ENCODE results near the gene TPK1. TPM values are rescaled to one million over a fixed set of nuclear protein-coding genes. Genes with fewer than 3 reads are reported as not detected.
"Not testable (repeated sequence)": the region's sequence is repeated elsewhere in the genome, so short reads cannot be mapped to it uniquely, and the experiment has no call there.

TPK1 gene
- total RNA-seq, 8 experiments from 2014 or later: 3.9 to 18.0 (median 8.4) TPM

DNA sequence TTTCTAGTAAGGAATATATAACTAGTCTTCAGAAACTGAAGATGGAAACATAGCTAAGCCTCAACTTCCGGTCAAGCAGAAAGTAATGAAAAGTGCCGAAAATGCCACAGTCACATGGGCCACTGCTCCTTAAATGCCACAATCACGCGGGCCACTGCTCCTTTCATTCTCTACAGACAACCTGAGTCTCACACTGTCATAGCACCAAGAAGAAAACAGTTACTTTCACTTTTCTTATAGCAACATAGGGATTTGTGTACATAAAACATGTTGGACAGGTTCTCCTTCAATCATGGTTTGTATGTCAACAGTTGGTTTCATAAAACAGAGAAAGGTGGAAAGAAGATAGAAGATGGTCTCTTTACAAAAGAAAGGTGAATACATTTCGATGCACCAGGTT, 383.8 kb downstream of the TPK1 start:
- in situ Hi-C loops (cut with MboI; ENCODE audit: low pct_unique_long_range_greater_than_20kb in 2 of 9, low sequenced_read_pairs in 9 of 9, unreplicated experiment in 9 of 9): no loop called here
- H3K27ac ChIP-seq: no peak overlapping the region
- 35 to 100% (median 80%) methylated on average over 1 to 5 of the region's 5 CpGs; no CpG with 5 or more reads in 1 of the 10 experiments for whole genome bisulfite sequencing, 10 experiments
- ATAC-seq (replicated peaks in 6 of 8): no peak
- H3K4me1 ChIP-seq (replicated peaks in 1 of 2): no peaks in the 10 kb centered on the region
- H3K4me3 ChIP-seq: no peak overlapping the region

DNA sequence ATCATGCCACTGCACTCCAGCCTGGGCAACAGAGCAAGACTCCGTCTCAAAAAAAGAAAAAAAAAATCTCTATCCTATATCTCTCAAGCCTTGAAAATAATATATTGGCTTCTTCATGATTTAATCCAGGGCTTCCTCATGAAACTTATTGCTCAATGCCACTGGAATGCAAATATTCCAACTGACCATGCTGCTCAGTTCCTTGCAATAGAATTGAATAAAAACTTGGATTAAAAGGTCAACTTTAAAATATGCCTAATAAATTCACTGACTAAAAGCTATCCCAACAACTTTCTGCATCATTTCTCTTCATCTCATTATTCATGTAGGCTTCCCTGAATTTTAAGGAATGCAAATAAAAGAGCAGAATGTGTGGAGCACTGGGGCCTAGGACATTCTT, 390.3 kb downstream of the TPK1 start:
- no peak overlapping the region for H3K27ac ChIP-seq
- 75 to 100% (median 80%) methylated on average over 1 of the region's 1 CpG; no CpG with 5 or more reads in 7 of the 10 experiments for WGBS, 10 experiments
- no peak overlapping the region for H3K4me3 ChIP-seq
- ATAC-seq (replicated peaks in 6 of 8): peak in 3 of 8 experiments; percentile 79 to 92 (median 79)
- in situ Hi-C loops (cut with MboI; ENCODE audit: low pct_unique_long_range_greater_than_20kb in 2 of 9, low sequenced_read_pairs in 9 of 9, unreplicated experiment in 9 of 9): no loop called here
- no peaks in the 10 kb centered on the region for H3K4me1 ChIP-seq (replicated peaks in 1 of 2)

DNA sequence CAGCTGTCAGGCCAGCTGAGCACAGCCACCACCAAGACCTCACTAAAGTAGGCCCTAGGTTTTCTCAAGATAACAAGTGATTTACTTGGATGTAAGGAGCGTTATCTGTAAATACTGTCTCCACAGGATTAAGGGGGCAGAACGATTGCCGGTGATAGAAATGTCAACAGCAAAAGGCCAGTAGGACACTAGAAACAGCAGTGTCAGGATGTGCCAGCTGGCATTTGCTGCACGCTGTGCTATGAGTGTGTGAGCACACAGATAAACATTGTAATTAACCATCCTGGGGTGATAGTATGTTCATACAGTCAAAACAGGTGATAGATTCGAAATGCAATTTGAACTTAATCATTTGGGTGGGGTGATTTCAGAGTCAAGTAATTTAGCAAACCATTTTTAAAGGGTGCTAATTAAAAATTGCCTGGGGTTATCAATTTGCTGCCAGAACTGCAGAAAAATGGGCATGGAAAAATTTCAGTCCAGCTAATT, 396.1 kb downstream of the TPK1 start:
- no peak for ATAC-seq (replicated peaks in 6 of 8)
- in situ Hi-C loops (cut with MboI; ENCODE audit: low pct_unique_long_range_greater_than_20kb in 2 of 9, low sequenced_read_pairs in 9 of 9, unreplicated experiment in 9 of 9): no loop called here
- 6 to 88% (median 74%) methylated on average over 1 to 5 of the region's 5 CpGs; no CpG with 5 or more reads in 2 of the 10 experiments for WGBS, 10 experiments
- Histone ChIP-seq H3K4me3 (no peak overlapping the region), H3K27ac (no peak overlapping the region), H3K4me1 (replicated peaks in 1 of 2) (no peaks in the 10 kb centered on the region)

DNA sequence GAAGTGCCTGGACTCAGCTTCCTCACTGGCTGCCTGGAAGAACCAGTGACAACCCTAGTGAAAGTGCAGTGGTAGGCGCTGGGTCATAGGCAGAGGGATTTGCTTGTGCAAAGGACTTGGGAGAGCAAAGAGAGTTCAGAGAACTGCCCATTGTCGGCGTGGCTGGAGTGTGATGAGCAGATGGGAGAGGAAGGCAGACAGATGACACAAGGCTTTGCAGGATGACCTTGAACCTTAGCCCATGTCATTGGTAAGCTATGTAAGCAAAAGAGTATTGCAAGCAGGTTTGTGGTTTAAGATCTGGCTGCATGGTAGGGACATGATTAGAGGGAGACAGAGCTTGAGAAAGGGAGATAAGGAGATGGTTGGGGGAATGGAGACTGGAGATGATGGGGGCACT, 397.1 kb downstream of the TPK1 start:
- no peaks in the 10 kb centered on the region for H3K4me1 ChIP-seq (replicated peaks in 1 of 2)
- WGBS, 10 experiments: 0 to 100% (median 80%) methylated on average over 1 to 2 of the region's 3 CpGs; no CpG with 5 or more reads in 5 of the 10 experiments
- no peak for ATAC-seq (replicated peaks in 6 of 8)
- H3K4me3 ChIP-seq: no peak overlapping the region
- no peak overlapping the region for H3K27ac ChIP-seq
- in situ Hi-C loops (cut with MboI; ENCODE audit: low pct_unique_long_range_greater_than_20kb in 2 of 9, low sequenced_read_pairs in 9 of 9, unreplicated experiment in 9 of 9): no loop called here

DNA sequence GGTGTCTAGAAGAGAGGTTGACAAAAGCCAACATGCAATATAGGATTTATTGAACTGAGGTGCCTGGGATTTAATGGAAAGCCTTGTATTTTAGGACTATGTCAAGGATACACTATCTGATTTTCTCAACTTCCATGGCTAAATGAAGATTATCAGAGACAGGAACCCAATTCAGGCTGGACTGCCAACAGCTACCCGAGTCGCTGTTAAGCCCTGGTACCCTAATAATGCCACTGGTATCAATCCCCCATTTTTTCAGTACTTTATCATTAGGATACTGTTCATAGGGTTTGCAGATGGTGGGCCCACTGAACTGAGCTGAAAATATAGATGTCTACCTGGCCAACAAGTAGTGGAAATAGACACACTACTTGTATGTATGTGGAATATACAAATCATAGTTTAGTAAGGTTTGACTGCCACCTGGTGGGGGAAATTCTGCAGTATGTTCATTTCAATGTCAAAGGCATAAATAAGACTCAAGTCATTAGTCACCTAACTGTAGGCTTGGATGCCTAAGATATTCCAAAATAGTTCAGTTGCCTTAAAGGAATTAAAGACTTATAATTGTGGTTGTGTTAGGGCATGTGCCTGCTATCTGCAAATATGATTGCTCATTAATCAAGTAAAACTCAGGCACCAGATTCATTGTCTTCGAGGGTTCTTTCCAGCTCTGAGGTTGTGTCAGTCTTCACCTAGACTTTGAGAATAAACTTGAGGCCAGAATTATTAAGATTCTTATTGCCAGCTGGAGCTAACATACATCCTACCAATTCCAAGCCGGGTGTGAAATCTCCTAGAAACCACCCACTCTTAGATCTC, 398.3 kb downstream of the TPK1 start:
- Histone ChIP-seq H3K4me1 (replicated peaks in 1 of 2) (no peaks in the 10 kb centered on the region), H3K4me3 (no peak overlapping the region), H3K27ac (no peak overlapping the region)
- ATAC-seq (replicated peaks in 6 of 8): peak in 4 of 8 experiments; percentile 38 to 99 (median 90)
- in situ Hi-C loops (cut with MboI; ENCODE audit: low pct_unique_long_range_greater_than_20kb in 2 of 9, low sequenced_read_pairs in 9 of 9, unreplicated experiment in 9 of 9): no loop called here
- 20 to 100% (median 75%) methylated on average over 1 to 4 of the region's 4 CpGs; no CpG with 5 or more reads in 1 of the 10 experiments for WGBS, 10 experiments

DNA sequence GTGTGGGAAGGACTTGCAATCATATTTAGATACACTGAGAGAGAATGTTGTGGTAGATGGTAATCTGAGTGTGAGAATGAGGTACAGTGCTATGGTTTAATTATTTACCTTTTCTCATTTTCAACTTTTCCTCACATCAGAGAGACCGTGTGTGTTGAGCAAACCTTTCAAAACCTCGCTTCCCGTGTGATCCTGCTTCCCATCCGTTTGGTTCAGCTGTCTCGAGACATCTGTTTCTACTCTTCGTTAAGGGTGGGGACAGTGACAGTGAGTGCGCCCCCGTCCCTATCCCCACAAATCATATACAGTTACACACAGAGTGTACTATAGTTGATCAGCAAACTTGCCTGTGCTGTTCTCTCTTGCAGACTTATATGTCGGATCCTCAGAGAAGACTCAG, 399.4 kb downstream of the TPK1 start:
- no peak overlapping the region for H3K4me3 ChIP-seq
- no peak overlapping the region for H3K27ac ChIP-seq
- 5 to 100% (median 65%) methylated on average over 1 to 9 of the region's 9 CpGs for WGBS, 10 experiments
- ATAC-seq (replicated peaks in 6 of 8): no peak
- H3K4me1 ChIP-seq (replicated peaks in 1 of 2): no peaks in the 10 kb centered on the region
- in situ Hi-C loops (cut with MboI; ENCODE audit: low pct_unique_long_range_greater_than_20kb in 2 of 9, low sequenced_read_pairs in 9 of 9, unreplicated experiment in 9 of 9): no loop called here

DNA sequence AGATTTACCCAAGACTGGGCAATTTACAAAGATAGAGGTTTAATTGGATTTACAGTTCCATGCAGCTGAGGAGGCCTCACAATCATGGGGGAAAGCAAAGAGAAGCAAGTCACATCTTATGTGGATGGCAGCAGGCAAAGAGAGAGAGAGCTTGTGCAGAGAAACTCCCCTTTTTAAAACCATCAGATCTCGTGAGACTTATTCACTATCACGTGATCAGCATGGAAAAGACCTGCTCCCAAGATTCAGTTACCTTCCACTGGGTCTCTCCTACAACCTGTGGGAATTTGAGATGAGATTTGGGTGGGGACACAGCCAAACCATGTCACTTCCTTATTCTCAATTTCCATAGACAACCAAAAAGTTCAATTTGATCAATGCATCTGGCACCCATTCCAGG, 407.4 kb downstream of the TPK1 start:
- Histone ChIP-seq H3K27ac (no peak overlapping the region), H3K4me1 (replicated peaks in 1 of 2) (no peaks in the 10 kb centered on the region), H3K4me3 (no peak overlapping the region)
- 0 to 81% (median 58%) methylated on average over 1 to 2 of the region's 2 CpGs; no CpG with 5 or more reads in 4 of the 10 experiments for WGBS, 10 experiments
- in situ Hi-C loops (cut with MboI; ENCODE audit: low pct_unique_long_range_greater_than_20kb in 2 of 9, low sequenced_read_pairs in 9 of 9, unreplicated experiment in 9 of 9): no loop called here
- ATAC-seq (replicated peaks in 6 of 8): no peak

DNA sequence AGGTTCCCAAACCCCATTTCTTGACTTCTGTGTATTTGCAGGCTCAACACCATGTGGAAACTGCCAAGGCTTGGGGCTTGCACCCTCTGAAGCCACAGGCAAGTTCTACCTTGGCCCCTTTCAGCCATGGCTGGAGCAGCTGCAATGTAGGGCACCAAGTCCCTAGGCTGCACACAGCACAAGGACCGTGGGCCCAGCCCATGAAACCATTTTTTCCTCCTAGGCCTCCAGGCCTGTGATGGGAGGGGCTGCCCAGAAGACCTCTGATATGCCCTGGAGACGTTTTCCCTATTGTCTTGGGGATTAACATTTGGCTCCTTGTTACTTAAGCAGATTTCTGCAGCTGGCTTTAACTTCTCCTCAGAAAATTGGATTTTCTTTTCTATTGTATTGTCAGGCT, 408.3 kb downstream of the TPK1 start:
- H3K27ac ChIP-seq; H3K4me1 ChIP-seq (replicated peaks in 1 of 2); in situ Hi-C loops (cut with MboI; ENCODE audit: low pct_unique_long_range_greater_than_20kb in 2 of 9, low sequenced_read_pairs in 9 of 9, unreplicated experiment in 9 of 9); H3K4me3 ChIP-seq; ATAC-seq (replicated peaks in 6 of 8): not testable (repeated sequence)
- 0 to 100% (median 18%) methylated on average over 1 to 2 of the region's 2 CpGs; no CpG with 5 or more reads in 6 of the 10 experiments for WGBS, 10 experiments

DNA sequence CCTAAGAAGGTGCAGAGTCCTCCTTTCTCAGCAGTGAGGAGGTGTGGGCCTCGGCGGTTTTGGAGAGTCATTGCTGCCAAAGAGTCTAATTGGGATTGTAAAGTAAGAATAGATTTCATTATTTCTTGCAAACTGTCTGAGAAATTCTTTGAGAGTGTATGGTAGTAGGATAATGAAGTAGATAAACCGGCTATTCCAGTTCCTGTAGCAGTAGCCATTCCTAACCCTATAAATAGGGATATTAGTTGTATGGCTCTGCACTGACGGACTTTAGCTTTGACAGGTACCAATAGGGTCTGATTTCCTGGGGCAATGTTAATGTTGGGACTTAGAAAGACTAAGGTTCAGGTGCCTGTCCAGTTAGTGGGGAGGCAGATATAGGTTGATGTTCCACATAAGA, 416.9 kb downstream of the TPK1 start:
- WGBS, 10 experiments: 50 to 100% (median 89%) methylated on average over 2 to 4 of the region's 4 CpGs; no CpG with 5 or more reads in 4 of the 10 experiments
- ATAC-seq (replicated peaks in 6 of 8); in situ Hi-C loops (cut with MboI; ENCODE audit: low pct_unique_long_range_greater_than_20kb in 2 of 9, low sequenced_read_pairs in 9 of 9, unreplicated experiment in 9 of 9); H3K27ac ChIP-seq; H3K4me3 ChIP-seq; H3K4me1 ChIP-seq (replicated peaks in 1 of 2): not testable (repeated sequence)

DNA sequence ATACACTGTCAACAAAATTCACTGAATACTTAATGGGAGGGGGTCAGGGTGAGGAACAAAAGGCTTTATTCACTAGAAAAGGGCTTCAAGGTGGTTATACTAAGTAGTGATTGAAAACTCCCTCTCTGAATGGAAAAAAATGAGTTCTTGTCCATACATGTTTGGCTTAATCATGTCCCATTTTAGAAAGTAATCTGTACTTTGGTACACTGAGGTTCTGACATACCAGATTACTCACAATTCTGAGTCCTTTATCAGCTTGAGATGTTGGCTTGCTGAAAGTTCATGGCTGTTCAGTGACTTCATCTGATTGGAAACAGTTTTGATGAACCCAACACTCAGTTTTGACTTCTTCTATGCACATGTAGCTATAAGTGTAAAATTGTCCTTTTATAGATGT, 419.5 kb downstream of the TPK1 start:
- no peak for ATAC-seq (replicated peaks in 6 of 8)
- Histone ChIP-seq H3K4me3 (no peak overlapping the region), H3K27ac (no peak overlapping the region), H3K4me1 (replicated peaks in 1 of 2) (no peaks in the 10 kb centered on the region)
- in situ Hi-C loops (cut with MboI; ENCODE audit: low pct_unique_long_range_greater_than_20kb in 2 of 9, low sequenced_read_pairs in 9 of 9, unreplicated experiment in 9 of 9): no loop called here

DNA sequence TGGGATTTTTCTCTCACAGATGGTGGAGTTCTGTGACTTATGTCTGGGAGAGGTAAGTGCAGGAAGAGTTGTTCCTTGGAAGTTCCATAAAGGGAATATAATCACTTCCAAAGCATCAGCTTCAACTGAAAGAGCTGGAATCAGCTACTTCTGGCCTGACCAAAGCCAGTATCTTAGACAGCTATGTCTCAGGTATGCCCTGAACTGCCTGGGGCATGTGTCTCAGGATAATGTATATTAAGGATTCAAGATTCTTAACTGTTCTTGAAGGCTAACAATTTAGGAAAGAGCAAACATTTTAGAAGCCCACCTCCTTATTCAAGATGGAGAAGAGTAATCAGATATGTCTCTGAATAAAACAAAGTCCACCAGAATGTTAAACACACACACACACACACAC, 420.0 kb downstream of the TPK1 start:
- H3K27ac ChIP-seq: no peak overlapping the region
- H3K4me3 ChIP-seq: no peak overlapping the region
- no peak for ATAC-seq (replicated peaks in 6 of 8)
- H3K4me1 ChIP-seq (replicated peaks in 1 of 2): no peaks in the 10 kb centered on the region
- in situ Hi-C loops (cut with MboI; ENCODE audit: low pct_unique_long_range_greater_than_20kb in 2 of 9, low sequenced_read_pairs in 9 of 9, unreplicated experiment in 9 of 9): no loop called here

DNA sequence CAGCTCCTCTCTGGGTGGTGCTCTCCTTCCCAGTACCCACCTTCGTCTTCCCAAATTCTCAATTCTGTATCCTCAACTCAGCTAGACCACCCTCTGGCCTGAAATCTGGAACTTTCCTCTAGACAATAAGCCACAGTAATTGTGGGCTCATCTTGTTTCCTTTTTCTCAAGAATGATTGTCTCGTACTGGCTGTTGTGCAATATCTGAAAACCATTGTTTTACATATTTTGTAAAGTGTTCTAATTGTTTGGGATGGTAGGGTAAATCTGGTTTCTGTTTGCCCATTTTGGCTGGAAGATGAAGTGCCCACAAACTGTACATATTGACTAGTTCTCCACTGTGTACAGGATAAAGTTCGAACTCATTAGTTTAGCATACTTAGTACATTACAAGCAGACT, 421.0 kb downstream of the TPK1 start:
- Histone ChIP-seq H3K27ac (no peak overlapping the region), H3K4me3 (no peak overlapping the region), H3K4me1 (replicated peaks in 1 of 2) (peaks cover 0 to 5% of the 10 kb centered on the region in 2 donors)
- in situ Hi-C loops (cut with MboI; ENCODE audit: low pct_unique_long_range_greater_than_20kb in 2 of 9, low sequenced_read_pairs in 9 of 9, unreplicated experiment in 9 of 9): no loop called here
- WGBS, 10 experiments: 0 to 74% (median 50%) methylated on average over 2 to 3 of the region's 3 CpGs; no CpG with 5 or more reads in 3 of the 10 experiments
- no peak for ATAC-seq (replicated peaks in 6 of 8)

DNA sequence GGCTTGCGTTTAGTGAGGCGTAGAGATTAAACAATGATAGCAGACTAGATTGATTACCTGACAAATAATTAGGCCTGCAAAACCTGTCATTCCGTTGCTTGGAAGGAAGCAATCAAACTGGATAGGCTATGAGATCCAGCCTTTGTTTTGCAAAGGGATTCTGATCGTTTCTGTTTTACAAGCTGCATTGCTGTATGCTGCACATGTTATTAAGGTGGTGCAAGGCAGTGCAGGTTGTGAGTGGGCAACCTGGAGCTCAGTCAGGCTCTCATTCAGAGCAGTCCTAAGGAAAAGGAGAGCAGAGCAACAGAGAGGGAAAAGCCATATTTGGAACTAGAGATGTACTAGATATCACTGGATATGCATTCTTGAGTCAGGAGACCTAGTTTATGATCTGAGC, 425.4 kb downstream of the TPK1 start:
- in situ Hi-C loops (cut with MboI; ENCODE audit: low pct_unique_long_range_greater_than_20kb in 2 of 9, low sequenced_read_pairs in 9 of 9, unreplicated experiment in 9 of 9): no loop called here
- Histone ChIP-seq H3K4me1 (replicated peaks in 1 of 2) (peaks cover 0 to 5% of the 10 kb centered on the region in 2 donors), H3K27ac (no peak overlapping the region), H3K4me3 (no peak overlapping the region)
- peak in 3 of 8 experiments; percentile 7 to 63 (median 54) for ATAC-seq (replicated peaks in 6 of 8)
- WGBS, 10 experiments: 0 to 100% (median 33%) methylated on average over 1 to 4 of the region's 4 CpGs; no CpG with 5 or more reads in 3 of the 10 experiments

DNA sequence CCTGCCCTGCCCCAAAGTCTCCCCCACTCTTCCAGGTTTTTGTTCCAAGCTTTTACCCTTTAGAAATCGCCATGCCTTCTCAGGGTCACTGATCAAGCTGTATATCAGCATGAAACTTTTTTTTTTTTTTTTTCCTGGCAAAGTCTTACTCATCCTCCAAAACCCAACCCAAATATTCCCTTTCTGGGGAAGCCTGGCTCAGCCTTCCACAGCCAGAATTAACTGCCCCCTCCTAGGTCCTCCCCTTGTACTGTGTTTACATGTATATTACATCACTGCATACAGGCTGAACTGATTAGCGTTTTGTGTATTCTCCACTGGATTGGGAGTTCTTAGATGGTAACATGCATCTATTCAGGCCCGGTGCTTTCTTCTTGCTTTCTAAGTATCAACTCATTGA, 427.7 kb downstream of the TPK1 start:
- WGBS, 10 experiments: 0 to 100% (median 24%) methylated on average over 1 to 3 of the region's 3 CpGs; no CpG with 5 or more reads in 3 of the 10 experiments
- ATAC-seq (replicated peaks in 6 of 8): peak in 3 of 8 experiments; percentile 19 to 95 (median 74)
- in situ Hi-C loops (cut with MboI; ENCODE audit: low pct_unique_long_range_greater_than_20kb in 2 of 9, low sequenced_read_pairs in 9 of 9, unreplicated experiment in 9 of 9): no loop called here
- H3K4me1 ChIP-seq (replicated peaks in 1 of 2): peaks cover 0 to 5% of the 10 kb centered on the region in 2 donors
- no peak overlapping the region for H3K4me3 ChIP-seq
- H3K27ac ChIP-seq: no peak overlapping the region
